K562 (cell line): ENCODE measurements around the gene GTPBP2. TPM values are rescaled to one million over a fixed set of nuclear protein-coding genes. Genes with fewer than 3 reads are reported as not detected.

Source experiments
- AFF4 ChIP-seq: sonication (generic); formaldehyde crosslinking; IDR thresholded peaks from 2 replicates; pipeline ENCODE4 v1.8.0; 2023; ENCODE audit warnings: mild to moderate bottlenecking, missing genetic modification reagents
- BRD9 ChIP-seq: fragments of 450-650 bp; IDR thresholded peaks from 2 replicates; pipeline ENCODE4 v1.6.1; 2018; ENCODE audit warnings: low read depth; ENCODE audit not compliant: partially characterized antibody
- CREB1 ChIP-seq, 2 experiments: sonication (generic) in 1 of 2; formaldehyde crosslinking in 1 of 2; IDR thresholded peaks; 2 replicates each; pipeline versions ENCODE4 v1.6.1 to v1.8.0; 2012 to 2022; ENCODE audit warnings: inconsistent platforms in 1 of 2, mild to moderate bottlenecking in 1 of 2, missing genetic modification reagents in 1 of 2, moderate library complexity in 1 of 2
- ETV5 ChIP-seq: sonication (generic); formaldehyde crosslinking; IDR thresholded peaks from 2 replicates; pipeline ENCODE4 v1.4.0; 2020; ENCODE audit warnings: low read depth, mild to moderate bottlenecking, missing genetic modification reagents
- FIP1L1 ChIP-seq: fragments of 200-400 bp; formaldehyde crosslinking; IDR thresholded peaks from 2 replicates; pipeline ENCODE4 v1.6.1; 2018; ENCODE audit warnings: mild to moderate bottlenecking, low read depth, low read length; ENCODE audit not compliant: poor library complexity, severe bottlenecking
- MECOM ChIP-seq: fragments of 250-450 bp; sonication (Bioruptor Pico); IDR thresholded peaks from 2 replicates; pipeline ENCODE4 v1.8.0; 2022; ENCODE audit warnings: inconsistent platforms
- PHB ChIP-seq: fragments of 250-450 bp; sonication (Bioruptor Pico); IDR thresholded peaks from 2 replicates; pipeline ENCODE4 v1.5.0; 2021
- SP2 ChIP-seq: IDR thresholded peaks from 2 replicates; pipeline ENCODE4 v1.6.1; 2011; ENCODE audit warnings: mild to moderate bottlenecking, low read depth, low read length, moderate library complexity; ENCODE audit not compliant: poor library complexity, severe bottlenecking; ENCODE audit errors: extremely low read depth
- SREBF2 ChIP-seq: sonication (generic); formaldehyde crosslinking; IDR thresholded peaks from 2 replicates; pipeline ENCODE4 v1.4.0; 2020; ENCODE audit warnings: mild to moderate bottlenecking, missing genetic modification reagents
- ZNF212 ChIP-seq: fragments of 450-650 bp; formaldehyde crosslinking; IDR thresholded peaks from 2 replicates; pipeline ENCODE4 v1.4.0; 2020; ENCODE audit warnings: mild to moderate bottlenecking
- ZNF551 ChIP-seq: fragments of 250-450 bp; sonication (Bioruptor Pico); IDR thresholded peaks from 2 replicates; pipeline ENCODE4 v1.5.0; 2021; ENCODE audit warnings: mild to moderate bottlenecking, moderate library complexity
- ZNF589 ChIP-seq: fragments of 200-800 bp; sonication (Bioruptor generic); IDR thresholded peaks from 2 replicates; pipeline ENCODE4 v1.6.1; 2016; ENCODE audit warnings: low read depth, missing genetic modification characterization, missing compliant biosample characterization
- polyA plus RNA-seq, 8 experiments: library from polyadenylated mRNA; depleted of rRNA in 4 of 8; stranded (reverse) in 5 of 8; unstranded in 3 of 8; fragments of >200 nt; fragmentation: Nextera tagmentation in 2 of 8; fragmentation: Illumina TruSeq in 1 of 8; extraction: Ambion mirVana in 2 of 8; extraction: Trizol in 1 of 8; gene quantifications; 2 replicates each; pipeline versions ENCODE4 v1.2.1 to v1.2.3, GENCODE V29; 2011 to 2014; ENCODE audit warnings: inconsistent platforms in 1 of 8, missing spikeins in 1 of 8
- total RNA-seq, 7 experiments: library from RNA; depleted of rRNA in 6 of 7; stranded (reverse); fragments of >200 nt in 6 of 7; fragmentation: Illumina TruSeq in 2 of 7; extraction: Trizol in 2 of 7; gene quantifications; 2 replicates each; pipeline versions ENCODE4 v1.2.1 to v1.2.3, GENCODE V29; 2011 to 2021; ENCODE audit warnings: low replicate concordance in 1 of 7
- TF ChIP-seq, protein P1 (sequence below): sonication (generic); formaldehyde crosslinking; IDR thresholded peaks from 2 replicates; pipeline ENCODE4 v1.8.0; 2022; ENCODE audit warnings: mild to moderate bottlenecking, missing genetic modification reagents

GTPBP2 gene
- total and polyA plus RNA-seq, 9 of the 15 experiments (the other 6 are each of a cell fraction or from before 2014, with no cell fraction given): 48.4 to 196 (median 111) TPM

DNA sequence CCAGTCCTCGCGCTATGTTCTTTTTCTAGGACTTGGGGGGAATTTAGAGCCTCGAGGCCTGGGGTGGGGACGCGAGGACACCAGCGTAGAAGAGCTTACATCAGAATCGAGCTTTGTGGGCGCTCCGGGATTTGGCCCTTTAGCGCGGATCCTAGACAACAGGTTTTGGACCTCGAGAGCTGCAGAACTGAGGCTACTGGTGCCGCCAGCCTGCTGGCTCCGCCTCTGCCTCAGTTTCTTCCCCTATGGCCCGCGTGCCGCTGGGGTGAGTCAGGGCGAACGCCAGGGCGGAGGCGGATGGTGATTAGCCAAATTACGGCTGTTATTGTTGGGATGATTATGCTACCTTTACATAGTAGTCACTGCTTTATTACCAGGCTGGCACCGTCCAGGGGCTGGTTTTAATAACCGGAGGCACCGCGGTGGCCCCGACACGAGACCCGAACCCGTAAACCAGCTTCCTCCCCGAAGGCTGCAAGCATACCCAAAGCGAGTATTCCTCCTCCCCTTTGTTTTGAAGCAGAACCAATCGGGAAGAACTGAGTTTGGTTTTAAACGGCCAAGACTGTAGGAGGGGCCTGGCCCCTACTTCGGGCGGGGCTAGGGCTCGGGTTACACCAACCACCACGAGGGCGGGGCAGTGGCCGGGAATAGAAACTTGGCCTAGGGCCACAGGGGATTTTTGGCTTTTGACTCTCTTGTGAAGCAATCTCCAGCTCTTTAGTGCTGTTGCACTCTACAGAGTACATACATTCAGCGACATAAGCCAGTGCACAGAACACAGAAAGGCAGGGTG lies 639 bp upstream of the GTPBP2 start (continued):
- peak; percentile 83; the same call in 1 of the 2 replicates for TF ChIP-seq AFF4
- TF ChIP-seq BRD9: peak; percentile 89
- TF ChIP-seq ETV5 (CRISPR knock-in tag): peak; percentile 69; the same call in 1 of the 2 replicates
- no peak for TF ChIP-seq SP2
- peak; percentile 27; the same call in 1 of the 2 replicates for TF ChIP-seq ZNF589 (CRISPR knock-in tag)
- TF ChIP-seq, protein P1, sequence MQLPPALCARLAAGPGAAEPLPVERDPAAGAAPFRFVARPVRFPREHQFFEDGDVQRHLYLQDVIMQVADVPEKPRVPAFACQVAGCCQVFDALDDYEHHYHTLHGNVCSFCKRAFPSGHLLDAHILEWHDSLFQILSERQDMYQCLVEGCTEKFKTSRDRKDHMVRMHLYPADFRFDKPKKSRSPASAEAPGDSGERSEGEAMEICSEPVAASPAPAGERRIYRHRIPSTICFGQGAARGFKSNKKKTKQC (CRISPR knock-in tag): peak; percentile 64; the same call in 1 of the 2 replicates
- no peak for TF ChIP-seq CREB1 (IDR thresholded peaks at IDR 0.05)
- 0 out of 2 replicates have a peak, but pooled peaks have one; percentile 9 for TF ChIP-seq CREB1 (CRISPR knock-in tag; IDR thresholded peaks at IDR 0.05)
- peak; percentile 73; the same call in 1 of the 2 replicates for TF ChIP-seq MECOM (CRISPR knock-in tag)
- TF ChIP-seq PHB (CRISPR knock-in tag): peak; percentile 94; the same call in 1 of the 2 replicates
- peak; percentile 74; the same call in 1 of the 2 replicates for TF ChIP-seq SREBF2
- peak; percentile 68; the same call in 1 of the 2 replicates for TF ChIP-seq ZNF212 (CRISPR knock-in tag)
- TF ChIP-seq FIP1L1: peak; percentile 3
- TF ChIP-seq ZNF551 (CRISPR knock-in tag): no peak
